K562 treated with DMSO at 1 percent for 48 hours (cell line): Measurements from ENCODE around the gene KCTD17. TPM values are rescaled to one million over a fixed set of nuclear protein-coding genes. Genes with fewer than 3 reads are reported as not detected.

Source experiments
- total RNA-seq: library from RNA; unstranded; fragments of 300-600 nt; gene quantifications from 2 replicates; pipeline ENCODE4 v1.2.3, GENCODE V29; 2022; ENCODE audit warnings: low replicate concordance; ENCODE audit errors: extremely low read depth

KCTD17 gene, protein sequence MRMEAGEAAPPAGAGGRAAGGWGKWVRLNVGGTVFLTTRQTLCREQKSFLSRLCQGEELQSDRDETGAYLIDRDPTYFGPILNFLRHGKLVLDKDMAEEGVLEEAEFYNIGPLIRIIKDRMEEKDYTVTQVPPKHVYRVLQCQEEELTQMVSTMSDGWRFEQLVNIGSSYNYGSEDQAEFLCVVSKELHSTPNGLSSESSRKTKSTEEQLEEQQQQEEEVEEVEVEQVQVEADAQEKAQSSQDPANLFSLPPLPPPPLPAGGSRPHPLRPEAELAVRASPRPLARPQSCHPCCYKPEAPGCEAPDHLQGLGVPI
- not detected in 2 replicates for total RNA-seq

DNA sequence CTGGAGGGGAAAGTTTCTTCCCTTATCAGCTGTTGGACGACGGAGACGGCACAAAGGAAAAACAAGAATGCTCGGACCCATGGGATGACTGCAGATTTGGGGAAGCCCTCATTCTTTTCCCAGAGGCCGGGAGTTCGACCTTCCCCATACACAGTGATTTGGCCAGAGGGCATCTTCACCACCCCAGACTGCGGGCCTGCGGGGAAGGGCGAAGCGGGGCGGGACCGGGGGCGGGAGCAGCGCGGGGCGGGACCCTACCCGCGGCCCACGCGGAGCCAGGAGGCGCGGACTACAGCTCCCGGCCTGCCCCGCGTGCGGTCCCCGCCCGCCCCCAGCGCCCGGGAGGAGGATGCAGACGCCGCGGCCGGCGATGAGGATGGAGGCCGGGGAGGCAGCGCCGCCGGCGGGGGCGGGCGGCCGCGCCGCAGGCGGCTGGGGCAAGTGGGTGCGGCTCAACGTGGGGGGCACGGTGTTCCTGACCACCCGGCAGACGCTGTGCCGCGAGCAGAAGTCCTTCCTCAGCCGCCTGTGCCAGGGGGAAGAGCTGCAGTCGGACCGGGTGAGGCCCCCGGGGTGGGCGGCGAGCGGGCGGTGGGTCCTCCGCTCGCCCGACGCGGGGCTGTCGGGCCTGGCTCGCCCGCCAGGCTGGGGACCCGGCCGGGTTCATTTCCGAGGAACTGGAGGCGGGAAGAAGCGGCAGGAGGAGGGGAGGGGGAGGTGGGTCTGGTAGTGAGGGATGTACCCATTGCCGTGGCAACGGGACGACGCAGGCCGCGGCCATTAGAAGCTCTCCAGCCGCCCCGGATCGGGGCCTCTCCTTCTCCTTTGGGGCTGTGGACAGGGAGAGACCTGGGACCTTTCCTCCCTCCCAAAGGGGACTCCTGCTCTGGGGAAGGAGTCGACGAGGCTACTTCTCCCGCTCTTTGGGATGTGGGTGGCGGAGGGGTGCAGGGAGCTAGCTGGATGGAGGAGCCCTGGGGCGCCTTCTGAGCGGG, at the start of gene KCTD17:
Gene KCTD17, plus strand, starts transcription at position 352 of the 995 bp plus-strand sequence. Its CDS starts 19 bp downstream, at position 371.

GRCh38 chr22:37019309-37020191, 32.0 kb upstream of the KCTD17 start, which contains the start of the genes MPST and TST:
MPST (plus strand) TSS chr22:37019742; CDS start chr22:37019837, 95 bp downstream.
TST (minus strand) TSS chr22:37019447; CDS start chr22:37018732, 715 bp downstream.

GRCh38 chr22:37109242-37109917, 57.8 kb downstream of the KCTD17 start, which contains the start of gene TMPRSS6:
TMPRSS6 (minus strand) TSS chr22:37109713; CDS start chr22:37103417, 6,296 bp downstream.

Other genes with a start within 250 kb of the KCTD17 start
- gene PVALB, start 234.7 kb upstream of the KCTD17 start, total RNA-seq = not detected in 2 replicates
- gene NCF4, start 190.7 kb upstream of the KCTD17 start, total RNA-seq = not detected in 2 replicates
- gene CSF2RB, start 138.1 kb upstream of the KCTD17 start, total RNA-seq = not detected in 2 replicates
- not detected in 2 replicates for gene TST, start 32.3 kb upstream of the KCTD17 start, total RNA-seq
- not detected in 2 replicates for gene MPST, start 32.0 kb upstream of the KCTD17 start, total RNA-seq
- not detected in 2 replicates for gene TMPRSS6, start 58.0 kb downstream of the KCTD17 start, total RNA-seq
- not detected in 2 replicates for gene IL2RB, start 98.2 kb downstream of the KCTD17 start, total RNA-seq
- not detected in 2 replicates for gene C1QTNF6, start 136.5 kb downstream of the KCTD17 start, total RNA-seq
- not detected in 2 replicates for gene SSTR3, start 160.7 kb downstream of the KCTD17 start, total RNA-seq
- gene RAC2, start 192.5 kb downstream of the KCTD17 start, total RNA-seq = 1,171 TPM in 1 of 2 replicates, not detected in the other
- not detected in 2 replicates for gene CYTH4, start 230.8 kb downstream of the KCTD17 start, total RNA-seq